ENCODE measurements around the gene METTL26.
A peak's percentile ranks its signal among the peaks of the same experiment; 100 is the strongest.

DNA sequence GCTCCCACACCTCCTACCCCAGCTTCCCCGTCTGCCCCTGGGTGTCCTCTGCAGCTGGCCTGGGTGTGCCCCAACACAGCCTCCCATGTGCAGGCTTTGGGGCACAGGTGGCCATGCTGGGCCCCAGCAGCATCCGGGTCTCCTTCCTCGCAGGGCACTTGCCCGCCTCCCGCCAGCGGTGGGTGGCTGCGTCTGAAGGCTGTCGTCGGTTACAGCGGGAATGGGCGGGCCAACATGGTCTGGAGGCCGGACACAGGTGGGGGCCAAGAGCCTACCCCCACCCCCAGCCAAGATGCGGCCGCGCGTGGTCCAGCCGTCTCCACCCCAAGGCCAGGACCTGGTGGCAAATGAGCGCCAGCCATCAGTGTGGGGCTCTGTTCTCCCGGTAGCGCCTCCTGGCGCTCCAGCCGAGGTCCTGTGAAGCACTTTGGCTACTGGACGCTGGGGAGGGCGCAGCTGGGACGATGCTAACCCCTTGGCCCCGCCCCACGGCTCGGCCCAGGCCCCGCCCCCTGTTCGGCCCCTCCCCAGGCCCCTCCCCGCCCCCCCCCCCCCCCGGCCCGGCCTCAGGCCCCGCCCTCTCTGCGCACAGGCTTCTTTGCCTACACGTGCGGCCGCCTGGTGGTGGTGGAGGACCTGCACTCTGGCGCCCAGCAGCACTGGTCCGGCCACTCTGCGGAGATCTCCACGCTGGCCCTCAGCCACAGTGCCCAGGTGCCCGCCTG is 24.5 kb upstream of the METTL26 start:
- TF ChIP-seq SAP30 (IDR thresholded peaks at IDR 0.05; ENCODE audit: borderline replicate concordance, insufficient read depth, low read depth, low read length, poor library complexity, severe bottlenecking) = no peak
- TF ChIP-seq CTCF (IDR thresholded peaks at IDR 0.05 in 2 of 3, conservative IDR thresholded peaks at IDR 0.05 in 1 of 3; ENCODE audit: insufficient read depth in 2 of 3, low read depth in 1 of 3, low read length in 3 of 3) = peak; percentile 55 to 92 (median 80)
- TF ChIP-seq KLF13 (tag; IDR thresholded peaks at IDR 0.05; ENCODE audit: borderline replicate concordance, low read depth) = no peak
